GM18505 (cell line): ENCODE measurements around the gene MSI2.
A peak's percentile ranks its signal among the peaks of the same experiment; 100 is the strongest.

Experiments
- ATAC-seq: cut with Tn5 transposase; IDR thresholded peaks from one replicate; pipeline ENCODE4 v1.9.1; 2021; ENCODE audit not compliant: unreplicated experiment
- POLR2A ChIP-seq: IDR thresholded peaks from 4 replicates; pipeline ENCODE4 v1.6.1; 2011; ENCODE audit warnings: borderline replicate concordance; ENCODE audit not compliant: insufficient read depth, insufficient read length; ENCODE audit errors: extremely low read depth

MSI2 gene

GRCh38 chr17:57444682-57445450 is 188.5 kb downstream of the MSI2 start:
- no peak for TF ChIP-seq POLR2A
- ATAC-seq: no peak

GRCh38 chr17:57445772-57446472 is 189.6 kb downstream of the MSI2 start:
- no peak for TF ChIP-seq POLR2A
- ATAC-seq: no peak

- no peak for ATAC-seq
- TF ChIP-seq POLR2A: no peak
Measured at GRCh38 chr17:57447357-57447989, 191.2 kb downstream of the MSI2 start.

GRCh38 chr17:57447990-57448758 is 191.9 kb downstream of the MSI2 start:
- no peak for TF ChIP-seq POLR2A
- ATAC-seq: no peak

- no peak for TF ChIP-seq POLR2A
- no peak for ATAC-seq
Measured at GRCh38 chr17:57448759-57449283, 192.5 kb downstream of the MSI2 start.

- no peak for ATAC-seq
- no peak for TF ChIP-seq POLR2A
Measured at GRCh38 chr17:57451191-57451590, 194.9 kb downstream of the MSI2 start.

GRCh38 chr17:57451643-57452042 is 195.3 kb downstream of the MSI2 start:
- no peak for ATAC-seq
- no peak for TF ChIP-seq POLR2A

GRCh38 chr17:57453841-57454425 is 197.6 kb downstream of the MSI2 start:
- ATAC-seq: no peak
- TF ChIP-seq POLR2A: no peak

- TF ChIP-seq POLR2A: no peak
- no peak for ATAC-seq
Measured at GRCh38 chr17:57454729-57455062, 198.4 kb downstream of the MSI2 start.

- TF ChIP-seq POLR2A: no peak
- ATAC-seq: peak; percentile 68
Measured at GRCh38 chr17:57455063-57455914, 199.0 kb downstream of the MSI2 start.

GRCh38 chr17:57456622-57457021 is 200.3 kb downstream of the MSI2 start:
- no peak for ATAC-seq
- TF ChIP-seq POLR2A: no peak

- no peak for TF ChIP-seq POLR2A
- ATAC-seq: no peak
Measured at GRCh38 chr17:57457188-57457587, 200.9 kb downstream of the MSI2 start.
